ENCODE data around the gene NDP. TPM values are rescaled to one million over a fixed set of nuclear protein-coding genes. Genes with fewer than 3 reads are reported as not detected.
A peak's percentile ranks its signal among the peaks of the same experiment; 100 is the strongest.

Gene NDP
- total and polyA plus RNA-seq, 3 donors from 2014 or later = 0.55 to 1.8 (median 1.3) TPM

- no peak for DNase-seq
- H3K9me3 ChIP-seq = no peaks in the 10 kb centered on the region
- no peak for TF ChIP-seq CTCF (IDR thresholded peaks at IDR 0.05)
- TF ChIP-seq POLR2A (IDR thresholded peaks at IDR 0.05) = no peak
- intact Hi-C loops (cut with DNase I; ENCODE audit: low total_unique reads) = no loop called here
- no peaks in the 10 kb centered on the region for H3K36me3 ChIP-seq (ENCODE audit: low read depth, missing control alignments)
- H3K4me1 ChIP-seq = no peaks in the 10 kb centered on the region
- no peak overlapping the region for H3K27ac ChIP-seq
- H3K4me3 ChIP-seq = no peak overlapping the region
- H3K27me3 ChIP-seq = no peaks in the 10 kb centered on the region
- 98 to 99% methylated on average over 6 of the region's 6 CpGs for WGBS, 2 donors
These were observed 1.7 kb upstream of the NDP start for GRCh38 chrX:43974741-43975465.

- no peaks in the 10 kb centered on the region for H3K4me1 ChIP-seq
- H3K9me3 ChIP-seq = no peaks in the 10 kb centered on the region
- WGBS, 2 donors = 46 to 61% methylated on average over 2 of the region's 2 CpGs
- TF ChIP-seq POLR2A (IDR thresholded peaks at IDR 0.05) = no peak
- no peak overlapping the region for H3K27ac ChIP-seq
- intact Hi-C loops (cut with DNase I; ENCODE audit: low total_unique reads) = no loop called here
- H3K36me3 ChIP-seq (ENCODE audit: low read depth, missing control alignments) = no peaks in the 10 kb centered on the region
- H3K4me3 ChIP-seq = no peak overlapping the region
- DNase-seq = no peak
- H3K27me3 ChIP-seq = no peaks in the 10 kb centered on the region
These were observed 898 bp upstream of the NDP start for GRCh38 chrX:43974100-43974475.

- peak overlapping the region in 1 of 2 donors; percentile 20 for H3K4me3 ChIP-seq
- DNase-seq = no peak
- no peaks in the 10 kb centered on the region for H3K9me3 ChIP-seq
- no peak for TF ChIP-seq POLR2A (IDR thresholded peaks at IDR 0.05)
- TF ChIP-seq CTCF (IDR thresholded peaks at IDR 0.05) = no peak
- WGBS, 2 donors = 11 to 16% methylated on average over 18 to 19 of the region's 19 CpGs
- no peaks in the 10 kb centered on the region for H3K36me3 ChIP-seq (ENCODE audit: low read depth, missing control alignments)
- H3K4me1 ChIP-seq = no peaks in the 10 kb centered on the region
- intact Hi-C loops (cut with DNase I; ENCODE audit: low total_unique reads) = no loop called here
- no peak overlapping the region for H3K27ac ChIP-seq
- no peaks in the 10 kb centered on the region for H3K27me3 ChIP-seq
These were observed 926 bp downstream of the NDP start for GRCh38 chrX:43971966-43972961.

- TF ChIP-seq CTCF (IDR thresholded peaks at IDR 0.05) (no peak), POLR2A (IDR thresholded peaks at IDR 0.05) (no peak)
- Histone ChIP-seq H3K27me3 (no peaks in the 10 kb centered on the region), H3K4me1 (no peaks in the 10 kb centered on the region), H3K9me3 (no peaks in the 10 kb centered on the region), H3K36me3 (ENCODE audit: low read depth, missing control alignments) (no peaks in the 10 kb centered on the region), H3K4me3 (no peak overlapping the region), H3K27ac (peak overlapping the region in 1 of 2 donors; percentile 76)
- 64 to 66% methylated on average over 3 to 5 of the region's 5 CpGs for WGBS, 2 donors
- intact Hi-C loops (cut with DNase I; ENCODE audit: low total_unique reads) = no loop called here
- no peak for DNase-seq
These were observed 2.7 kb downstream of the NDP start for GRCh38 chrX:43970528-43970927.
